ENCODE data around the gene LIN37. TPM values are rescaled to one million over a fixed set of nuclear protein-coding genes. Genes with fewer than 3 reads are reported as not detected.

Gene LIN37
- total and polyA plus RNA-seq, 2 experiments from 2014 or later: 4.3 to 6.8 TPM

- H3K4me3 ChIP-seq: no peak overlapping the region
- H3K79me2 ChIP-seq (replicated peaks; ENCODE audit: insufficient read depth): no peaks in the 10 kb centered on the region
- TF ChIP-seq JUNB (IDR thresholded peaks at IDR 0.05; ENCODE audit: unreplicated experiment) (no peak), NANOG (IDR thresholded peaks at IDR 0.05; ENCODE audit: borderline replicate concordance) (no peak), ZNF114 (CRISPR knock-in tag; IDR thresholded peaks at IDR 0.05) (no peak), ZNF331 (CRISPR knock-in tag; IDR thresholded peaks at IDR 0.05; ENCODE audit: low read depth) (no peak), ZNF462 (CRISPR knock-in tag; IDR thresholded peaks at IDR 0.05) (no peak), CTCF (conservative IDR thresholded peaks at IDR 0.05; ENCODE audit: low read depth in 2 of 2) (no peak), ETS1 (IDR thresholded peaks at IDR 0.05) (no peak), EZH2phosphoT487 (IDR thresholded peaks at IDR 0.05; ENCODE audit: unreplicated experiment) (no peak)
- no peaks in the 10 kb centered on the region; the same call in none of the 2 replicates for H4K20me1 ChIP-seq (replicated peaks; ENCODE audit: insufficient read depth)
- Mint-ChIP-seq H3K27me3 (ENCODE audit: insufficient read depth, low read depth, poor library complexity) (peaks cover 6% of the 10 kb centered on the region), H3K27ac (no peak overlapping the region), H3K9me3 (no peaks in the 10 kb centered on the region), H3K4me3 (no peak overlapping the region; the same call in 2 of the 3 replicates), H3K4me1 (peaks cover 10% of the 10 kb centered on the region), H3K36me3 (ENCODE audit: low read depth) (peaks cover 25% of the 10 kb centered on the region)
- DNase-seq (ENCODE audit: low spot score) (no peak), ATAC-seq (no peak)
- H3K27me3 ChIP-seq (ENCODE audit: insufficient read depth): no peaks in the 10 kb centered on the region
- no peak overlapping the region for H2AFZ ChIP-seq
- no peak overlapping the region for H3K4me2 ChIP-seq
- peaks cover 8% of the 10 kb centered on the region; the same call in 1 of the 2 replicates for H3K4me1 ChIP-seq (ENCODE audit: insufficient read depth)
- H3F3A ChIP-seq (replicated peaks; ENCODE audit: low read depth): 0 out of 2 replicates have a peak, but pooled peaks cover 4% of the 10 kb centered on the region
- no peaks in the 10 kb centered on the region for H3K36me3 ChIP-seq (ENCODE audit: insufficient read depth)
- no peaks in the 10 kb centered on the region for H3K9me2 ChIP-seq (ENCODE audit: insufficient read depth)
- no peak overlapping the region for H3K27ac ChIP-seq (ENCODE audit: low read depth)
Measured at GRCh38 chr19:35766571-35767104, 18.3 kb downstream of the LIN37 start.

All from GM23338 (cell line).